Measurements from ENCODE around the gene DHDH. TPM values are rescaled to one million over a fixed set of nuclear protein-coding genes. Genes with fewer than 3 reads are reported as not detected.
A peak's percentile ranks its signal among the peaks of the same experiment; 100 is the strongest.
"Not testable (repeated sequence)": the region's sequence is repeated elsewhere in the genome, so short reads cannot be mapped to it uniquely, and the experiment has no call there.

DHDH gene
- total and polyA plus RNA-seq, 5 donors from 2014 or later = 0.68 to 2.4 (median 1.1) TPM; not detected in 1

GRCh38 chr19:48918071-48918470, 15.4 kb upstream of the DHDH start:
- peaks cover 0 to 2% (median 0%) of the 10 kb centered on the region in 7 donors for H3K9me3 Mint-ChIP-seq
- peak overlapping the region in 1 of 3 donors; percentile 66 for H3K27ac Mint-ChIP-seq
- Histone ChIP-seq H3K4me1 (ENCODE audit: control insufficient read depth, insufficient read depth, low read length, poor library complexity, severe bottlenecking) (no peaks in the 10 kb centered on the region), H3K27me3 (ENCODE audit: control insufficient read depth, insufficient read depth, low read length) (no peaks in the 10 kb centered on the region), H3K9me3 (ENCODE audit: control insufficient read depth in 2 of 2, low read length in 2 of 2) (no peaks in the 10 kb centered on the region), H3K4me3 (ENCODE audit: low read depth, low read length) (no peak overlapping the region), H3K36me3 (ENCODE audit: control insufficient read depth, insufficient read depth, low read length) (peaks cover 39% of the 10 kb centered on the region), H3K27ac (ENCODE audit: insufficient read depth, low read length, poor library complexity, severe bottlenecking) (no peak overlapping the region)
- H3K4me1 Mint-ChIP-seq = peaks cover 0 to under 1% (median 0%) of the 10 kb centered on the region in 4 donors
- H3K4me3 Mint-ChIP-seq = no peak overlapping the region
- H3K36me3 Mint-ChIP-seq = peaks cover 24% of the 10 kb centered on the region
- ATAC-seq (ENCODE audit: low read depth in 2 of 2) (no peak), DNase-seq (no peak)
- no peaks in the 10 kb centered on the region for H3K27me3 Mint-ChIP-seq

- Mint-ChIP-seq H3K27me3 (no peaks in the 10 kb centered on the region), H3K27ac (no peak overlapping the region), H3K4me3 (no peak overlapping the region), H3K36me3 (peaks cover 22% of the 10 kb centered on the region), H3K9me3 (peaks cover 0 to 2% (median 0%) of the 10 kb centered on the region in 7 donors), H3K4me1 (peaks cover 0 to 2% (median 0%) of the 10 kb centered on the region in 4 donors)
- Histone ChIP-seq H3K27me3 (ENCODE audit: control insufficient read depth, insufficient read depth, low read length) (no peaks in the 10 kb centered on the region), H3K4me1 (ENCODE audit: control insufficient read depth, insufficient read depth, low read length, poor library complexity, severe bottlenecking) (no peaks in the 10 kb centered on the region), H3K4me3 (ENCODE audit: low read depth, low read length) (no peak overlapping the region), H3K9me3 (ENCODE audit: control insufficient read depth in 2 of 2, low read length in 2 of 2) (no peaks in the 10 kb centered on the region), H3K36me3 (ENCODE audit: control insufficient read depth, insufficient read depth, low read length) (peaks cover 32% of the 10 kb centered on the region), H3K27ac (ENCODE audit: insufficient read depth, low read length, poor library complexity, severe bottlenecking) (no peak overlapping the region)
- peak in 1 of 2 donors; percentile 32 for ATAC-seq (ENCODE audit: low read depth in 2 of 2)
- no peak for DNase-seq
These were observed 14.7 kb upstream of the DHDH start for GRCh38 chr19:48918801-48919247.

- not testable (repeated sequence) for H3K27ac Mint-ChIP-seq; H3K9me3 Mint-ChIP-seq; ATAC-seq (ENCODE audit: low read depth in 2 of 2); H3K4me1 Mint-ChIP-seq; H3K4me3 ChIP-seq (ENCODE audit: low read depth, low read length); H3K27me3 ChIP-seq (ENCODE audit: control insufficient read depth, insufficient read depth, low read length); H3K4me3 Mint-ChIP-seq; DNase-seq; H3K27ac ChIP-seq (ENCODE audit: insufficient read depth, low read length, poor library complexity, severe bottlenecking); H3K27me3 Mint-ChIP-seq; H3K9me3 ChIP-seq (ENCODE audit: control insufficient read depth in 2 of 2, low read length in 2 of 2); H3K4me1 ChIP-seq (ENCODE audit: control insufficient read depth, insufficient read depth, low read length, poor library complexity, severe bottlenecking)
- peaks cover 19% of the 10 kb centered on the region for H3K36me3 Mint-ChIP-seq
- H3K36me3 ChIP-seq (ENCODE audit: control insufficient read depth, insufficient read depth, low read length) = peaks cover 30% of the 10 kb centered on the region
These were observed 14.2 kb upstream of the DHDH start for GRCh38 chr19:48919271-48919670.

GRCh38 chr19:48920949-48921348, 12.6 kb upstream of the DHDH start:
- Histone ChIP-seq H3K36me3 (ENCODE audit: control insufficient read depth, insufficient read depth, low read length) (peaks cover 22% of the 10 kb centered on the region), H3K27me3 (ENCODE audit: control insufficient read depth, insufficient read depth, low read length) (no peaks in the 10 kb centered on the region), H3K4me1 (ENCODE audit: control insufficient read depth, insufficient read depth, low read length, poor library complexity, severe bottlenecking) (no peaks in the 10 kb centered on the region), H3K27ac (ENCODE audit: insufficient read depth, low read length, poor library complexity, severe bottlenecking) (no peak overlapping the region), H3K9me3 (ENCODE audit: control insufficient read depth in 2 of 2, low read length in 2 of 2) (no peaks in the 10 kb centered on the region), H3K4me3 (ENCODE audit: low read depth, low read length) (no peak overlapping the region)
- no peak for DNase-seq
- Mint-ChIP-seq H3K27me3 (no peaks in the 10 kb centered on the region), H3K36me3 (peaks cover 14% of the 10 kb centered on the region), H3K9me3 (peaks cover 0 to 2% (median 0%) of the 10 kb centered on the region in 7 donors), H3K27ac (no peak overlapping the region), H3K4me3 (no peak overlapping the region), H3K4me1 (peaks cover 0 to 2% (median 0%) of the 10 kb centered on the region in 4 donors)
- no peak for ATAC-seq (ENCODE audit: low read depth in 2 of 2)

- Mint-ChIP-seq H3K4me3 (no peak overlapping the region), H3K4me1 (peaks cover 0 to 2% (median under 1%) of the 10 kb centered on the region in 4 donors), H3K27me3 (no peaks in the 10 kb centered on the region), H3K36me3 (peaks cover 13% of the 10 kb centered on the region), H3K27ac (no peak overlapping the region), H3K9me3 (peaks cover 0 to 2% (median 0%) of the 10 kb centered on the region in 7 donors)
- Histone ChIP-seq H3K4me3 (ENCODE audit: low read depth, low read length) (no peak overlapping the region), H3K36me3 (ENCODE audit: control insufficient read depth, insufficient read depth, low read length) (peaks cover 19% of the 10 kb centered on the region), H3K4me1 (ENCODE audit: control insufficient read depth, insufficient read depth, low read length, poor library complexity, severe bottlenecking) (no peaks in the 10 kb centered on the region), H3K9me3 (ENCODE audit: control insufficient read depth in 2 of 2, low read length in 2 of 2) (no peaks in the 10 kb centered on the region), H3K27ac (ENCODE audit: insufficient read depth, low read length, poor library complexity, severe bottlenecking) (no peak overlapping the region), H3K27me3 (ENCODE audit: control insufficient read depth, insufficient read depth, low read length) (no peaks in the 10 kb centered on the region)
- no peak for DNase-seq
- ATAC-seq (ENCODE audit: low read depth in 2 of 2) = no peak
These were observed 11.6 kb upstream of the DHDH start for GRCh38 chr19:48921721-48922500.

GRCh38 chr19:48922548-48923490, 10.7 kb upstream of the DHDH start:
- H3K9me3 Mint-ChIP-seq = peaks cover 0 to 2% (median 0%) of the 10 kb centered on the region in 7 donors
- no peak overlapping the region for H3K4me3 Mint-ChIP-seq

GRCh38 chr19:48925240-48925843, 8.2 kb upstream of the DHDH start:
- H3K27ac Mint-ChIP-seq = no peak overlapping the region
- H3K4me3 ChIP-seq (ENCODE audit: low read depth, low read length) = no peak overlapping the region
- peaks cover 0 to 4% (median under 1%) of the 10 kb centered on the region in 4 donors for H3K4me1 Mint-ChIP-seq
- H3K27me3 Mint-ChIP-seq = no peaks in the 10 kb centered on the region
- H3K27ac ChIP-seq (ENCODE audit: insufficient read depth, low read length, poor library complexity, severe bottlenecking) = no peak overlapping the region
- no peak overlapping the region for H3K4me3 Mint-ChIP-seq
- H3K27me3 ChIP-seq (ENCODE audit: control insufficient read depth, insufficient read depth, low read length) = no peaks in the 10 kb centered on the region
- no peaks in the 10 kb centered on the region for H3K9me3 ChIP-seq (ENCODE audit: control insufficient read depth in 2 of 2, low read length in 2 of 2)
- DNase-seq (no peak), ATAC-seq (ENCODE audit: low read depth in 2 of 2) (no peak)
- no peaks in the 10 kb centered on the region for H3K9me3 Mint-ChIP-seq
- H3K36me3 ChIP-seq (ENCODE audit: control insufficient read depth, insufficient read depth, low read length) = peaks cover 8% of the 10 kb centered on the region
- H3K36me3 Mint-ChIP-seq = peaks cover 7% of the 10 kb centered on the region
- no peaks in the 10 kb centered on the region for H3K4me1 ChIP-seq (ENCODE audit: control insufficient read depth, insufficient read depth, low read length, poor library complexity, severe bottlenecking)

More at GRCh38 chr19:48922548-48923490, 10.7 kb upstream of the DHDH start:
- H3K4me1 ChIP-seq (ENCODE audit: control insufficient read depth, insufficient read depth, low read length, poor library complexity, severe bottlenecking) = no peaks in the 10 kb centered on the region
- ATAC-seq (ENCODE audit: low read depth in 2 of 2) (no peak), DNase-seq (no peak)
- Mint-ChIP-seq H3K36me3 (peaks cover 13% of the 10 kb centered on the region), H3K4me1 (peaks cover 0 to 4% (median under 1%) of the 10 kb centered on the region in 4 donors), H3K27ac (no peak overlapping the region), H3K27me3 (no peaks in the 10 kb centered on the region)
- no peaks in the 10 kb centered on the region for H3K27me3 ChIP-seq (ENCODE audit: control insufficient read depth, insufficient read depth, low read length)
- H3K36me3 ChIP-seq (ENCODE audit: control insufficient read depth, insufficient read depth, low read length) = peaks cover 19% of the 10 kb centered on the region
- H3K9me3 ChIP-seq (ENCODE audit: control insufficient read depth in 2 of 2, low read length in 2 of 2) = no peaks in the 10 kb centered on the region
- H3K27ac ChIP-seq (ENCODE audit: insufficient read depth, low read length, poor library complexity, severe bottlenecking) = no peak overlapping the region
- no peak overlapping the region for H3K4me3 ChIP-seq (ENCODE audit: low read depth, low read length)

Data from CD4-positive, CD25-positive, alpha-beta regulatory T cell (primary cell).